ENCODE results near the gene FASN. TPM values are rescaled to one million over a fixed set of nuclear protein-coding genes. Genes with fewer than 3 reads are reported as not detected.

FASN gene
- total RNA-seq, 1 experiment from 2014 or later = 433 TPM

- H2BK120ac ChIP-seq (ENCODE audit: low read depth, low read length, poor library complexity, severe bottlenecking) = no peak overlapping the region
- Mint-ChIP-seq H3K4me1 (peaks cover 16 to 35% of the 10 kb centered on the region in 2 experiments), H3K36me3 (ENCODE audit: insufficient read depth in 1 of 3, low read depth in 3 of 3) (peaks cover 0 to 2% (median 2%) of the 10 kb centered on the region in 3 experiments; a peak in 4 of 7 replicates), H3K27me3 (ENCODE audit: low read depth) (peaks cover 50% of the 10 kb centered on the region), H3K9me3 (no peaks in the 10 kb centered on the region), H3K4me3 (no peak overlapping the region), H3K27ac (peak overlapping the region in 1 of 3 experiments; percentile 83; a peak in 1 of 7 replicates)
- no peak overlapping the region for H3K14ac ChIP-seq (ENCODE audit: insufficient read depth, low read length)
- H2AK5ac ChIP-seq (ENCODE audit: insufficient read length, low read length) = no peak overlapping the region
- H3K23ac ChIP-seq (ENCODE audit: insufficient read length, low read depth, low read length) = no peak overlapping the region
- peaks cover 3% of the 10 kb centered on the region for H4K20me1 ChIP-seq (ENCODE audit: control insufficient read depth, insufficient read depth, insufficient read length)
- H3K18ac ChIP-seq (ENCODE audit: insufficient read length, low read depth, low read length) = no peak overlapping the region
- no peak overlapping the region for H2AFZ ChIP-seq (ENCODE audit: low read length)
- no peak overlapping the region for H3K9ac ChIP-seq (ENCODE audit: extremely low read depth, insufficient read length, low read length)
- no peak overlapping the region for H2BK5ac ChIP-seq (ENCODE audit: insufficient read length, low read length)
- DNase-seq = peak; percentile 31
- no peak overlapping the region for H2BK12ac ChIP-seq (ENCODE audit: insufficient read length, low read depth, low read length)
- H3K4me2 ChIP-seq (ENCODE audit: insufficient read depth, insufficient read length, low read length) = no peak overlapping the region
- TF ChIP-seq, protein P1, sequence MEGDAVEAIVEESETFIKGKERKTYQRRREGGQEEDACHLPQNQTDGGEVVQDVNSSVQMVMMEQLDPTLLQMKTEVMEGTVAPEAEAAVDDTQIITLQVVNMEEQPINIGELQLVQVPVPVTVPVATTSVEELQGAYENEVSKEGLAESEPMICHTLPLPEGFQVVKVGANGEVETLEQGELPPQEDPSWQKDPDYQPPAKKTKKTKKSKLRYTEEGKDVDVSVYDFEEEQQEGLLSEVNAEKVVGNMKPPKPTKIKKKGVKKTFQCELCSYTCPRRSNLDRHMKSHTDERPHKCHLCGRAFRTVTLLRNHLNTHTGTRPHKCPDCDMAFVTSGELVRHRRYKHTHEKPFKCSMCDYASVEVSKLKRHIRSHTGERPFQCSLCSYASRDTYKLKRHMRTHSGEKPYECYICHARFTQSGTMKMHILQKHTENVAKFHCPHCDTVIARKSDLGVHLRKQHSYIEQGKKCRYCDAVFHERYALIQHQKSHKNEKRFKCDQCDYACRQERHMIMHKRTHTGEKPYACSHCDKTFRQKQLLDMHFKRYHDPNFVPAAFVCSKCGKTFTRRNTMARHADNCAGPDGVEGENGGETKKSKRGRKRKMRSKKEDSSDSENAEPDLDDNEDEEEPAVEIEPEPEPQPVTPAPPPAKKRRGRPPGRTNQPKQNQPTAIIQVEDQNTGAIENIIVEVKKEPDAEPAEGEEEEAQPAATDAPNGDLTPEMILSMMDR (conservative IDR thresholded peaks at IDR 0.05) = no peak
- no peaks in the 10 kb centered on the region for H3K27me3 ChIP-seq (ENCODE audit: insufficient read depth, low read length)
- no peaks in the 10 kb centered on the region for H3K79me1 ChIP-seq (ENCODE audit: insufficient read depth, low read depth, low read length, poor library complexity, severe bottlenecking)
- H3T11ph ChIP-seq (ENCODE audit: low read length) = no peak overlapping the region
- H4K8ac ChIP-seq (replicated peaks; ENCODE audit: insufficient read length, low read depth, low read length) = no peak overlapping the region
- no peak overlapping the region for H2BK15ac ChIP-seq (ENCODE audit: low read depth, low read length)
- no peaks in the 10 kb centered on the region for H3K23me2 ChIP-seq (ENCODE audit: insufficient read length, low read depth, low read length, poor library complexity, severe bottlenecking)
- no peak overlapping the region for H3K27ac ChIP-seq (ENCODE audit: insufficient read length, low read depth, low read length)
- no peaks in the 10 kb centered on the region for H3K9me3 ChIP-seq (ENCODE audit: control insufficient read depth, low read depth, low read length)
- H4K5ac ChIP-seq (ENCODE audit: insufficient read length, low read depth, low read length) = no peak overlapping the region
- no peak overlapping the region for H3K56ac ChIP-seq (ENCODE audit: insufficient read length, low read depth, low read length)
- no peaks in the 10 kb centered on the region for H3K4me1 ChIP-seq (ENCODE audit: insufficient read depth, low read length)
- H3K4ac ChIP-seq (ENCODE audit: low read depth, low read length) = no peak overlapping the region
- H4K91ac ChIP-seq (ENCODE audit: insufficient read length, low read depth, low read length) = no peak overlapping the region
- WGBS (ENCODE audit: extremely low coverage, insufficient read length, low lambda C conversion rate) = no CpG with 5 or more reads among the region's 6 CpGs
- no peaks in the 10 kb centered on the region for H3K79me2 ChIP-seq (ENCODE audit: insufficient read depth, low read length)
- no peak overlapping the region for H2BK20ac ChIP-seq (ENCODE audit: low read depth, low read length, poor library complexity, severe bottlenecking)
Observed at GRCh38 chr17:82116246-82116645, 18.2 kb upstream of the FASN start.

Measured in H9 (cell line).